NB4 (cell line): Measurements from ENCODE around the gene GJA1.

Experiments used
- DNase-seq: peaks from one replicate; pipeline ENCODE4 v3.0.0; 2010; ENCODE audit warnings: low read depth
- H3K4me3 ChIP-seq: one replicate; pipeline ENCODE4 v1.5.1; 2011; ENCODE audit warnings: mild to moderate bottlenecking, low read depth, low read length, moderate library complexity
- MAX ChIP-seq: IDR thresholded peaks from 2 replicates; pipeline ENCODE4 v1.6.1; 2011; ENCODE audit warnings: low read depth, low read length
- MYC ChIP-seq: IDR thresholded peaks from 2 replicates; pipeline ENCODE4 v1.6.1; 2011; ENCODE audit warnings: low read depth, low read length
- POLR2A ChIP-seq: IDR thresholded peaks from 2 replicates; pipeline ENCODE4 v1.6.1; 2011; ENCODE audit warnings: mild to moderate bottlenecking; ENCODE audit not compliant: insufficient read length; ENCODE audit errors: extremely low read depth
- TF ChIP-seq, protein P1 (sequence below): IDR thresholded peaks from one replicate; pipeline ENCODE4 v1.5.1; 2012; ENCODE audit warnings: low read depth, low read length

GJA1 gene

DNA sequence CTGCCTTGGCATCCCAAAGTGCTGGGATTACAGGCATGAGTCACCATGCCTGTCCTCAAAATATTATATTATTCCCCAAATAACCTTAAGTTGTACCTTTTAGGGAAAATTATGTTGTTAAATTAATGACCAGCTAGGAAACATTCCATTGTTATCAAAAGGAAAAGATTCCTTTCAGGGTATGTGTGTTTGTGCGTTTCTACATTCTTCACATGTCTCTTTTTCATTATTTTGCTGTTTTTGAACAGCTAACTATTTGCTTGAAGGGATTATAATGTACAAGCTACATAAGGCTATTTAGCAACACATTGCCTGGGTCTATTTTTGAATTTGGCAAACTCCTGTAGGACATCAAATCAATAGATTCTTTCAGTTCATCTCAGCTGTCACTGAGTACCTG lies 57.1 kb downstream of the GJA1 start:
- no peak for DNase-seq
- TF ChIP-seq, protein P1, sequence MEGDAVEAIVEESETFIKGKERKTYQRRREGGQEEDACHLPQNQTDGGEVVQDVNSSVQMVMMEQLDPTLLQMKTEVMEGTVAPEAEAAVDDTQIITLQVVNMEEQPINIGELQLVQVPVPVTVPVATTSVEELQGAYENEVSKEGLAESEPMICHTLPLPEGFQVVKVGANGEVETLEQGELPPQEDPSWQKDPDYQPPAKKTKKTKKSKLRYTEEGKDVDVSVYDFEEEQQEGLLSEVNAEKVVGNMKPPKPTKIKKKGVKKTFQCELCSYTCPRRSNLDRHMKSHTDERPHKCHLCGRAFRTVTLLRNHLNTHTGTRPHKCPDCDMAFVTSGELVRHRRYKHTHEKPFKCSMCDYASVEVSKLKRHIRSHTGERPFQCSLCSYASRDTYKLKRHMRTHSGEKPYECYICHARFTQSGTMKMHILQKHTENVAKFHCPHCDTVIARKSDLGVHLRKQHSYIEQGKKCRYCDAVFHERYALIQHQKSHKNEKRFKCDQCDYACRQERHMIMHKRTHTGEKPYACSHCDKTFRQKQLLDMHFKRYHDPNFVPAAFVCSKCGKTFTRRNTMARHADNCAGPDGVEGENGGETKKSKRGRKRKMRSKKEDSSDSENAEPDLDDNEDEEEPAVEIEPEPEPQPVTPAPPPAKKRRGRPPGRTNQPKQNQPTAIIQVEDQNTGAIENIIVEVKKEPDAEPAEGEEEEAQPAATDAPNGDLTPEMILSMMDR: no peak
- no peak for TF ChIP-seq MYC
- no peak for TF ChIP-seq MAX
- TF ChIP-seq POLR2A: no peak
- no peak overlapping the region for H3K4me3 ChIP-seq

DNA sequence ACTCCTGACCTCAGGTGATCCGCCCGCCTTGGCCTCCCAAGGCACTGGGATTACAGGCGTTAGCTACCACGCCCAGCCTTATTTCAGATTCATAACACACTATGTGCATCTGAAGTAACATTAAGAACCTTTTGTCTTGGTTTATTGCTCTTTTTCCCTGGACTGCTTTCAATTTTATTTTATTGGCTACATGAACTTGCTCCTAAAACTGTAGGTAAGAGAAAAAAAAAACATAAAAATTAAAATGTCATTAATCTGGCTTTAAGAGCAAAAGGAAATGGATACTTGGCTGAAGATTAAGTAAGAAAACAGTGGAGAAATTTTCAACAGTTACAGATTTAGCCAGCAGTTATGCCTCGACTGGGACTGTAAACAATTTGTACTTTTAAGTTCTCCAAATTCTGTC lies 62.5 kb downstream of the GJA1 start:
- no peak for DNase-seq
- no peak for TF ChIP-seq POLR2A
- H3K4me3 ChIP-seq: no peak overlapping the region

- no peak for DNase-seq
- TF ChIP-seq MYC (no peak), POLR2A (no peak), MAX (no peak)
- TF ChIP-seq, protein P1: no peak
- no peak overlapping the region for H3K4me3 ChIP-seq
These were observed 63.2 kb downstream of the GJA1 start for GRCh38 chr6:121498481-121499276.
